ACC112 (cell line): ENCODE results near the gene PROCA1.
A peak's percentile ranks its signal among the peaks of the same experiment; 100 is the strongest.
"Not testable (repeated sequence)": the region's sequence is repeated elsewhere in the genome, so short reads cannot be mapped to it uniquely, and the experiment has no call there.

ENCODE experiments used
- H2AFZ ChIP-seq: fragments of 200-600 bp; sonication (generic); one replicate; pipeline ENCODE4 v1.6.0; 2017; ENCODE audit warnings: antibody characterized with exemption, low read length; ENCODE audit not compliant: unreplicated experiment
- H3K27ac ChIP-seq: fragments of 200-600 bp; sonication (generic); 2 replicates; pipeline ENCODE4 v1.5.1; 2014; ENCODE audit warnings: low read depth, mild to moderate bottlenecking, antibody characterized with exemption, low read length, moderate library complexity
- H3K27me3 ChIP-seq: fragments of 200-600 bp; sonication (generic); 2 replicates; pipeline ENCODE4 v1.6.1; 2014; ENCODE audit warnings: mild to moderate bottlenecking, antibody characterized with exemption, low read length, moderate library complexity, mixed read lengths; ENCODE audit not compliant: insufficient read depth
- H3K36me3 ChIP-seq: fragments of 200-600 bp; sonication (generic); 2 replicates; pipeline ENCODE4 v1.6.1; 2016; ENCODE audit warnings: mild to moderate bottlenecking, antibody characterized with exemption, low read length, moderate library complexity, mixed read lengths; ENCODE audit not compliant: insufficient read depth
- H3K4me1 ChIP-seq: fragments of 200-600 bp; sonication (generic); one replicate; pipeline ENCODE4 v1.6.1; 2016; ENCODE audit warnings: low read length, mixed read lengths; ENCODE audit not compliant: insufficient read depth, unreplicated experiment, control insufficient read depth
- H3K4me3 ChIP-seq: fragments of 200-600 bp; sonication (generic); 2 replicates; pipeline ENCODE4 v1.5.1; 2014; ENCODE audit warnings: mild to moderate bottlenecking, low read depth, low read length
- H3K79me2 ChIP-seq: fragments of 200-600 bp; sonication (generic); one replicate; pipeline ENCODE4 v1.6.0; 2016; ENCODE audit warnings: low read length; ENCODE audit not compliant: control insufficient read depth, unreplicated experiment, insufficient read depth

The PROCA1 gene

DNA sequence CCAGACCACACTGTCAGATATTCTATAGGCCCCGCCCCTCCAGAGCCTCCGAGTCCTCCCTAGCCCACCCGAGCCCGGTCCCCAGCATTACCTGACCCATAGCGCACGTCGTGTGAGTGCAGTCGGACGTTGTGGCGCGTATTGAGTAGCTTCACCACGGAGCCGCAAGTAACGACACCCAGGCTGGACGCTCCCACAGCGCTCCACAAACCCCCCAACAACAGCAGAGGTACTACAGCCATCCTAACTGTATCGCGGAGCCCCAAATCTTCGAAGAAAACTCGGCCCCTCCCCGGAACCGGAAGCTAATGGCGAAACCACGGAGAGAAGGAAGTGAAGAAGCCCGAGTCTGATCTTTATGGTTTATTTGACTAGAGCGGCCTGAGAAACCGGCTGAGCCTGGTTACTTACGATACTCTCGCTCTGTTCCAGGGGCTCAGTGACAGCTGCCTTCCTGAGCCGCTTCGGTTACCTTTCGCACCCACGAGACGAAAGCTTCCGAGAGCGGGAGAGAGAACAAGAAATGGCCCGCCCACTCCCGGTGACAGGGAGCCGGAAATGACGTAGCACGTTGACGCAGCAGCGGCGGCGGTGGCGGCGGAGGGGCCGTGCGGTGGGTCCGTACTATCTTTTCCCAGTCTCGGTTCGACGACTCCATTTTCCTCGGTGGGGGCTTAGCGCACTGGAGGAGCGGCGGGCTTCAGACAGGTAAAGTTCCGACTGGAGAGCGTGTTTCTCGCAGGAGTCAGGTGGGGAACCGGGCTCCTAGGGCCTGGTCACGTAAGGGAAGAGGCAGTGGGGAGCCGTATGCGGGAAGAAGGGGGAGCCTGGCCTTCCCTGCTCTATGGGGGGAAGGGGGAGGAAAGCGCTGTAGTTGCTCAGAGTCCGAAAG is 49.8 kb downstream of the PROCA1 start, which contains the start of the genes SDF2 and SUPT6H:
SDF2 (minus strand) TSS at position 272 of the 892 bp plus-strand sequence; CDS start at position 242, 30 bp downstream.
SUPT6H (plus strand) TSS at position 571 of the 892 bp plus-strand sequence. CDS start 11,197 bp downstream, outside the sequence.
- Histone ChIP-seq H3K27ac (peak within 1 kb of the TSS; percentile 89), H3K36me3 (0 out of 2 replicates have a peak, but pooled peaks cover 3% of the 10 kb centered on the region), H3K4me1 (peaks cover 21% of the 10 kb centered on the region), H2AFZ (peak within 1 kb of the TSS; percentile 96), H3K27me3 (no peaks in the 10 kb centered on the region), H3K79me2 (peaks cover 70% of the 10 kb centered on the region), H3K4me3 (peak within 1 kb of the TSS; percentile 97)

DNA sequence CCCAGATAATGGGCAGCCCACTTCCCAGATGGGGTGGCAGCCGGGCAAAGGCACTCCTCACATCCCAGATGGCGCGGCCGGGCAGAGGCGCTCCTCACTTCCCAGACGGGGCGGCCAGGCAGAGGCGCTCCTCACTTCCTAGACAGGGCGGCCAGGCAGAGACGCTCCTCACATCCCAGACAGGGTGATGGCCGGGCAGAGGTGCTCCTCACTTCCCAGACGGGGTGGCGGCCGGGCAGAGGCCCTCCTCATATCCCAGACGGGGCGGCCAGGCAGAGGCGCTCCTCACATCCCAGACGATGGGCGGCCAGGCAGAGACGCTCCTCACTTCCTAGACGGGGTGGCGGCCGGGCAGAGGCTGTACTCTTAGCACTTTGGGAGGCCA is 52.2 kb downstream of the PROCA1 start:
- H3K4me1 ChIP-seq, result peaks cover 21% of the 10 kb centered on the region
- not testable (repeated sequence) for H3K36me3 ChIP-seq, H3K27me3 ChIP-seq, H2AFZ ChIP-seq, H3K27ac ChIP-seq, H3K4me3 ChIP-seq
- H3K79me2 ChIP-seq, result peaks cover 61% of the 10 kb centered on the region

DNA sequence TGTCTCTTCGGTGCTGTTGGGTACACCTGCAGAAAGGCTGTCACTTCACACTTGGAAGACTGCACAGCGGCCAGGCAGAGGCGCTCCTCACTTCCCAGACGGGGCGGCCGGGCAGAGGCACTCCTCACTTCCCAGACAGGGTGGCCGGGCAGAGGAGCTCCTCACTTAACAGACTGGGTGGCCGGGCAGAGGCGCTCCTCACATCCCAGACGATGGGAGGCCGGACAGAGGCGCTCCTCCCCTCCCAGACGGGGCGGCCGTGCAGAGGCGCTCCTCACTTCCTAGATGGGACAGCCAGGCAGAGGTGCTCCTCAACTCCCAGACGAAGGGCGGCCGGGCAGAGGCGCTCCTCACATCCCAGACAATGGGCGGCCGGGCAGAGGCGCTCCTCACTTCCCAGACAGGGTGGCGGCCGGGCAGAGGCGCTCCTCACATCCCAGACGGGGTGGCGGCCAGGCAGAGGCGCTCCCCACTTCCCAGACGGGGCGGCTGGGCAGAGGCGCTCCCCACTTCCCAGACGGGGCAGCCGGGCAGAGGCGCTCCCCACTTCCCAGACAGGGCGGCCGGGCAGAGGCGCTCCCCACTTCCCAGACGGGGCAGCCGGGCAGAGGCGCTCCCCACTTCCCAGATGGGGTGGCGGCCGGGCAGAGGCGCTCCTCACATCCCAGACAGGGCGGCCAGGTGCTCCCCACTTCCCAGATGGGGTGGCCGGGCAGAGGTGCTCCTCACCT is 52.8 kb downstream of the PROCA1 start:
- peaks cover 56% of the 10 kb centered on the region for H3K79me2 ChIP-seq
- H3K36me3 ChIP-seq, result not testable (repeated sequence)

DNA sequence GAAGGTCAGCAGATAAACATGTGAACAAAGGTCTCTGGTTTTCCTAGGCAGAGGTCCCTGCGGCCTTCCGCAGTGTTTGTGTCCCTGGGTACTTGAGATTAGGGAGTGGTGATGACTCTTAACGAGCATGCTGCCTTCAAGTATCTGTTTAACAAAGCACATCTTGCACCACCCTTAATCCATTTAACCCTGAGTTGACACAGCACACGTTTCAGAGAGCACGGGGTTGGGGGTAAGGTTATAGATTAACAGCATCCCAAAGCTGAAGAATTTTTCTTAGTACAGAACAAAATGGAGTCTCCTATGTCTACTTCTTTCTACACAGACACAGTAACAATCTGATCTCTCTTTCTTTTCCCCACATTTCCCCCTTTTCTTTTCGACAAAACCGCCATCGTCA is 53.3 kb downstream of the PROCA1 start:
- H3K36me3 ChIP-seq, H2AFZ ChIP-seq, H3K4me3 ChIP-seq, H3K27me3 ChIP-seq: not testable (repeated sequence)
- Histone ChIP-seq H3K27ac (peak overlapping the region; percentile 7; the same call in 1 of the 2 replicates), H3K79me2 (peaks cover 50% of the 10 kb centered on the region), H3K4me1 (peaks cover 14% of the 10 kb centered on the region)

More for the DNA sequence above, 52.8 kb downstream of the PROCA1 start:
- peaks cover 19% of the 10 kb centered on the region for H3K4me1 ChIP-seq
- not testable (repeated sequence) for H3K27me3 ChIP-seq, H3K27ac ChIP-seq, H3K4me3 ChIP-seq, H2AFZ ChIP-seq

DNA sequence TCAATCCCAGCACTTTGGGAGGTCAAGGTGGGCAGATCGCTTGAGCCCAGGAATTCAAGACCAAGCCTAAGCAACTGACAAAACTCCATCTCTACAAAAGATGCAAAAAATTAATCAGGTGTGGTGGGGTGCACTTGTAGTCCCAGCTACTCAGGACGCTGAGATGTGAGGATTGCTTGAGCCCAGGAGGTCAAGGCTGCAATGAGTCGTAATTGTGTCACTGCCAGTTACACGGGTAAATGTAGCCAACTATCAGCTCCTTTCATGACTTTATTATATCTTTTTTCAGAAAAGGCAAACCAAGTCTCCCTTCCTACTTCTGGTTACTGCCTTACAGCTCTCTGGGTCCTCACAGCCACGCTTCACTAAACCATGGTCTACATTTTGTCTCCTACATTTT is 53.9 kb downstream of the PROCA1 start:
- Histone ChIP-seq H3K27me3 (no peaks in the 10 kb centered on the region), H3K4me3 (no peak overlapping the region), H3K36me3 (peaks cover 8% of the 10 kb centered on the region; the same call in 1 of the 2 replicates), H3K4me1 (peaks cover 9% of the 10 kb centered on the region), H2AFZ (no peak overlapping the region), H3K27ac (peak overlapping the region; percentile 7; the same call in 1 of the 2 replicates), H3K79me2 (peaks cover 47% of the 10 kb centered on the region)

DNA sequence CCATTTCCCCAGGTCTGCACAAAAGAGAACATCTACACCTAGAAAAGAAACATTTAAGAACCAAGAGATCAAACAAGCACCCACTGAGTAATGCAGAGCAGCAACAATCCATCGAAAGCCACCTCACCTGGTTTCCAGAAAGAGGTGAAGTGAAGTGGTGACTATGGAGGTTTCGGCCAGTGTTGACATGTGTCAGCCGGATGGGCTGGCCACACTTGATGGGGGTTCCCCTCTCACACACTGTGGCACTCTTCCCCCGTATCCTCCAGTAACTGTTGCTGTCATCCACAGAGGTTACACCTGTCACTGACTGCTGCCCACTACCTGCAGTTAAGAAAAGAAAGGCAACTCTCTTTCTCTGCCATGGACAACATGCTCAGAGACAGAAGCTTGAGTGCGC is 56.5 kb downstream of the PROCA1 start:
- Histone ChIP-seq H3K4me1 (peaks cover 4% of the 10 kb centered on the region), H3K27me3 (no peaks in the 10 kb centered on the region), H3K36me3 (peaks cover 8% of the 10 kb centered on the region; the same call in 1 of the 2 replicates), H3K4me3 (no peak overlapping the region), H2AFZ (no peak overlapping the region), H3K79me2 (peaks cover 28% of the 10 kb centered on the region), H3K27ac (no peak overlapping the region)
